Gastroesophageal sphincter (tissue), 4 donors: ENCODE data around the gene TEKT1. TPM values are rescaled to one million over a fixed set of nuclear protein-coding genes. Genes with fewer than 3 reads are reported as not detected.
A peak's percentile ranks its signal among the peaks of the same experiment; 100 is the strongest.

Source experiments
- ATAC-seq: fragments of 150-250 bp; one replicate; pipeline ENCODE4 v1.9.1; 2016; ENCODE audit warnings: mild to moderate bottlenecking, moderate library complexity
- H3K27ac ChIP-seq, 4 donors: fragments of 200-600 bp; sonication (generic) in 3 of 4; 1 replicate in 3 of 4; 2 replicates in 1 of 4; pipeline ENCODE4 v1.5.1; 2016 to 2019
- H3K27me3 ChIP-seq: fragments of 200-600 bp; sonication (generic); one replicate; pipeline ENCODE4 v1.5.1; 2019
- H3K36me3 ChIP-seq, 2 donors: fragments of 200-600 bp; sonication (generic); one replicate each; pipeline ENCODE4 v1.5.1; 2019; ENCODE audit warnings: control low read depth in 1 of 2
- H3K4me1 ChIP-seq, 3 donors: fragments of 200-600 bp; sonication (generic); 1 replicate in 2 of 3; 2 replicates in 1 of 3; pipeline ENCODE4 v1.5.1; 2016 to 2019; ENCODE audit warnings: control low read depth in 2 of 3
- H3K4me3 ChIP-seq, 2 donors: fragments of 200-600 bp; sonication (generic); one replicate each; pipeline ENCODE4 v1.5.1; 2019; ENCODE audit warnings: mild to moderate bottlenecking in 1 of 2, moderate library complexity in 1 of 2
- H3K9me3 ChIP-seq, 3 donors: fragments of 200-600 bp; sonication (generic); one replicate each; pipeline ENCODE4 v1.5.1; 2017 to 2019; ENCODE audit warnings: control low read depth in 2 of 3
- EP300 ChIP-seq: sonication (generic); formaldehyde crosslinking; IDR thresholded peaks from one replicate; pipeline ENCODE4 v1.6.1; 2017; ENCODE audit warnings: antibody characterized with exemption, mild to moderate bottlenecking
- POLR2A ChIP-seq, 2 donors: fragments of 450-650 bp; IDR thresholded peaks; one replicate each; pipeline ENCODE4 v1.6.1; 2017; ENCODE audit warnings: antibody characterized with exemption in 2 of 2, mild to moderate bottlenecking in 2 of 2, moderate library complexity in 1 of 2
- POLR2AphosphoS5 ChIP-seq: sonication (generic); formaldehyde crosslinking; IDR thresholded peaks from one replicate; pipeline ENCODE4 v1.6.1; 2017; ENCODE audit warnings: antibody characterized with exemption
- WGBS, 2 donors: methylation state at CpG; one replicate each; pipeline ENCODE4 v1.1.5; 2018; ENCODE audit warnings: low coverage in 1 of 2; 5-methylcytosine and 5-hydroxymethylcytosine counted together
- small RNA-seq, 4 donors: library from RNA; depleted of rRNA; stranded (forward); fragments of <200 nt; gene quantifications; one replicate each; pipeline ENCODE3, GENCODE V24; 2016
- total RNA-seq, 4 donors: library from RNA; depleted of rRNA; stranded (reverse); fragments of >200 nt; gene quantifications; one replicate each; pipeline ENCODE4 v1.1.0, GENCODE V29; 2016
- TF ChIP-seq, protein P1 (sequence below), 4 experiments: fragments of 200-600 bp in 2 of 4; fragments of 450-650 bp in 2 of 4; sonication (generic) in 1 of 4; IDR thresholded peaks; one replicate each; pipeline ENCODE4 v1.5.1; 2017 to 2019; ENCODE audit warnings: antibody characterized with exemption in 4 of 4, mild to moderate bottlenecking in 2 of 4, moderate library complexity in 2 of 4

TEKT1 gene
- total RNA-seq, 4 donors from 2014 or later: 0.27 TPM; not detected in 3

DNA sequence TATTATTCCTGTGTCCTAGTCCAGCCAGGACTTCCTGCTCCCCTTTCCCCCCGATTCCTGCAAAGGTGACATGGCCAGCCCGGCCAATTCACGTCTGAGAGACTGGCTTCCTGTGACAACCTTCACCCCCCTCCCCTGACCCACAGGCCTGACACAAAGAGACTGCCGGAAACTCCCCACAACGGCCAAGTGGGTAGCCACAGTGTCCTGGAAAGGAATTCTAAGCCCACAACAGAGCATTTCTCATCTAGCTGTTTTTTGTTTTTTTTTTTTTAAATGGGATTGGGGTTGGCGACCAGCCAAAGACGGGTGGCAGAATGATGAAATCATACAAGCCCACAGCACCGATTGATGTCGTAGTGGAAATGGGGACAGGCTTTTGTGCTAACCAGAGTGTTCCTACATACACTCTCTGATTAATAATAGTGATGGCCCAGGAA, 78.5 kb downstream of the TEKT1 start:
- 12% methylated on average over 8 of the region's 9 CpGs; no CpG with 5 or more reads in 1 of the 2 donors for WGBS, 2 donors
- no peaks in the 10 kb centered on the region for H3K9me3 ChIP-seq

DNA sequence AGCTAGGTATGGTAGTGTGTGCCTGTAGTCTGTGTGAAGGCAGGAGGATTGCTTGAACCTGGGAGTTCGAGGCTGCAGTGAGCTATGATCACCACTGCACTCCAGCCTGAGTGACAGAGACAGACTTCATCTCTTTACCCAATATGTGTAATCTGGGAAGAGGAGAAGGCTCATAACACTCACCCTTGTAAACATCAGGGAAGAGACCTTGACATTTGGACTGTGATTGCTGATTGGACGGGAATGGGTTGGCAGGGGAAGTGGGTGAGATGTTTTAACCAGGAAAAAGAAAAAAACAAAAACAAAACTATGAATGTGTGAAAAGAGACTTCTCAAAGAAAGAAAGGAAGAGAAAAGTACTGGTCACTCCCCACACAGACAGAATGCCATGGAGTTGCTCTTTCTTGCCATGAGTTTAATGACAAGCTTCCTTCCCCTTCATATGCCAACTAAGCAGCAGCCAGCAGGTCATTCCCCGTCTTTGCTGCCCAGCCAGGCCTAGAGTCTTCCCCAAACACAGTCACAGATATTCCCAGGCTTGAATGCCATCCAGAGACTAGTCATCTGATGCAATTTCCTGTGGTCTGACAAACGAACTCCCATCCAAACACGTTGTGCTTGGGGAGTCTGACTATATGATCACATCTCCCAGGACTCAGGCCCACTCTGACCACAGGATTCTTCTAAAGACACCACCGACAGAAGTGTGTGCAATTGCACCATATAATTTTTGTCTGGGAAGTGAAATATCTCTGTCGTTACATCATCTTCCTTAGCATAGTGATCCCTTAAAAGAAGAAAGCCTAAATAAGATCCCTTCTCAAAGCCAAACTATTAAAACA, 79.2 kb downstream of the TEKT1 start:
- no peaks in the 10 kb centered on the region for H3K27me3 ChIP-seq
- H3K9me3 ChIP-seq: no peaks in the 10 kb centered on the region
- TF ChIP-seq, protein P1, sequence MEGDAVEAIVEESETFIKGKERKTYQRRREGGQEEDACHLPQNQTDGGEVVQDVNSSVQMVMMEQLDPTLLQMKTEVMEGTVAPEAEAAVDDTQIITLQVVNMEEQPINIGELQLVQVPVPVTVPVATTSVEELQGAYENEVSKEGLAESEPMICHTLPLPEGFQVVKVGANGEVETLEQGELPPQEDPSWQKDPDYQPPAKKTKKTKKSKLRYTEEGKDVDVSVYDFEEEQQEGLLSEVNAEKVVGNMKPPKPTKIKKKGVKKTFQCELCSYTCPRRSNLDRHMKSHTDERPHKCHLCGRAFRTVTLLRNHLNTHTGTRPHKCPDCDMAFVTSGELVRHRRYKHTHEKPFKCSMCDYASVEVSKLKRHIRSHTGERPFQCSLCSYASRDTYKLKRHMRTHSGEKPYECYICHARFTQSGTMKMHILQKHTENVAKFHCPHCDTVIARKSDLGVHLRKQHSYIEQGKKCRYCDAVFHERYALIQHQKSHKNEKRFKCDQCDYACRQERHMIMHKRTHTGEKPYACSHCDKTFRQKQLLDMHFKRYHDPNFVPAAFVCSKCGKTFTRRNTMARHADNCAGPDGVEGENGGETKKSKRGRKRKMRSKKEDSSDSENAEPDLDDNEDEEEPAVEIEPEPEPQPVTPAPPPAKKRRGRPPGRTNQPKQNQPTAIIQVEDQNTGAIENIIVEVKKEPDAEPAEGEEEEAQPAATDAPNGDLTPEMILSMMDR (IDR thresholded peaks at IDR 0.05): no peak
- TF ChIP-seq POLR2AphosphoS5: peak; percentile 7
- peaks cover 0 to 50% (median 11%) of the 10 kb centered on the region in 3 donors for H3K4me1 ChIP-seq
- H3K27ac ChIP-seq: peak overlapping the region; percentile 39 to 78 (median 60)
- no peak overlapping the region for H3K4me3 ChIP-seq
- 34 to 45% methylated on average over 5 to 6 of the region's 7 CpGs for WGBS, 2 donors
- ATAC-seq: peak; percentile 79
- no peaks in the 10 kb centered on the region for H3K36me3 ChIP-seq

More for the DNA sequence above, 78.5 kb downstream of the TEKT1 start:
- no peaks in the 10 kb centered on the region for H3K36me3 ChIP-seq
- peak; percentile 76 for ATAC-seq
- TF ChIP-seq POLR2AphosphoS5 (peak; percentile 10), POLR2A (IDR thresholded peaks at IDR 0.05) (no peak)
- TF ChIP-seq, protein P1 (IDR thresholded peaks at IDR 0.05): no peak
- H3K27me3 ChIP-seq: no peaks in the 10 kb centered on the region
- H3K4me1 ChIP-seq: peaks cover 0 to 58% (median 11%) of the 10 kb centered on the region in 3 donors
- H3K4me3 ChIP-seq: no peak overlapping the region
- H3K27ac ChIP-seq: peak overlapping the region; percentile 39 to 78 (median 60)

DNA sequence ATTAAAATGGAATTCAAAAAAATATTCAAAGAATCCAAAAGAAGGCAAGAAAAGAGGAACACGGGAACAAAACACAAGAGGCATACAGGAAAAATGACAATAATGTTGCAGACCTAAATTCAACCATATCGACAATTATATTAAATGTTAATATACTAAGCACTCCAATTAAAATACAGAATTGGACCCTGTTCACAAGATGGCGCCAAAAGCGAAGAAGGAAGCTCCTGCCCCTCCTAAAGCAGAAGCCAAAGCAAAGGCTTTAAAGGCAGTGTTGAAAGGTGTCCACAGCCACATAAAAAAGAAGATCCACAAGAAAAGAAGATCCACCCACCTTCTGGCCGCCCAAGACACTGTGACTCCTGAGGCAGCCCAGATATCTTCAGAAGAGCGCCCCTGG, 82.0 kb downstream of the TEKT1 start:
- H3K9me3 ChIP-seq: no peaks in the 10 kb centered on the region
- H3K4me3 ChIP-seq: no peak overlapping the region
- TF ChIP-seq EP300 (no peak), POLR2A (IDR thresholded peaks at IDR 0.05) (no peak), POLR2AphosphoS5 (no peak)
- TF ChIP-seq, protein P1 (IDR thresholded peaks at IDR 0.05): no peak
- no peak overlapping the region for H3K27ac ChIP-seq
- no peaks in the 10 kb centered on the region for H3K36me3 ChIP-seq
- no peaks in the 10 kb centered on the region for H3K27me3 ChIP-seq
- H3K4me1 ChIP-seq: peaks cover 0 to 24% (median 11%) of the 10 kb centered on the region in 3 donors
- no peak for ATAC-seq
- 90 to 96% methylated on average over 5 to 6 of the region's 6 CpGs for WGBS, 2 donors

DNA sequence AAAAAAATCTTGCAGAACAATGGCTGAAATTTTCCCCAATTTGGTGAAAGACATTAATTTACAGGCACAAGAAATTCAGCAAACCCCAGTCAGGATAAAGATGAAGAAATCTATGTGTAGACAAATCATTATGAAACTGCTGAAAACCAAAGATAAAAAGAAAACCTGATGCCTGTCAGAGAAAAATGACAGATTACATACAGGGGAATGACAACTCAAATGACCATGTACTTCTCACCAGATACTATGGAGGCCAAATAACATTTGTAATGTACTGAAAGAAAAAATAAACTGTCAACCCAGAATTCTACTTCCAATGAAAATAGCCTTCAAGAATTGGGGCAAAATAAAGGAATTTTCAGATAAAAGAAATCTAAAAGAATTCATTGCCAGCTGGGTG, 82.9 kb downstream of the TEKT1 start:
- no peak for ATAC-seq
- Histone ChIP-seq H3K4me1 (peaks cover 0 to 20% (median 10%) of the 10 kb centered on the region in 3 donors), H3K36me3 (no peaks in the 10 kb centered on the region), H3K27me3 (peaks cover 2% of the 10 kb centered on the region), H3K27ac (no peak overlapping the region), H3K4me3 (no peak overlapping the region), H3K9me3 (no peaks in the 10 kb centered on the region)
- no peak for TF ChIP-seq EP300
- no peak for TF ChIP-seq POLR2A (IDR thresholded peaks at IDR 0.05)
- TF ChIP-seq, protein P1 (IDR thresholded peaks at IDR 0.05): no peak
- TF ChIP-seq POLR2AphosphoS5: no peak

Small RNA genes lying within 50 kb of the gene (small RNA-seq; reads per million reads assigned to genes)
- 0 reads per million in 4 donors for gene AC004706.2

Other genes with a start within 250 kb of the TEKT1 start
- 10 to 100 TPM; 33.9 to 58.8 (median 40.2) TPM for gene KIAA0753, start 191.0 kb downstream of the TEKT1 start, total RNA-seq
- 10 to 100 TPM; 41.2 to 85.8 (median 68.2) TPM for gene TXNDC17, start 190.7 kb downstream of the TEKT1 start, total RNA-seq
- gene MED31, start 180.1 kb downstream of the TEKT1 start, total RNA-seq: 10 to 100 TPM in 1 of 4 donors, 1 to 10 TPM in 3; 1.9 to 12.0 (median 7.8) TPM
- gene C17orf100, start 180.0 kb downstream of the TEKT1 start, total RNA-seq: 1 to 10 TPM in 2 of 4 donors, not detected in 2; 1.4 to 2.1 TPM
- gene SLC13A5, start 118.4 kb downstream of the TEKT1 start, total RNA-seq: under 1 TPM in 1 of 4 donors, not detected in 3; 0.39 TPM
- 10 to 100 TPM; 11.0 to 40.9 (median 19.1) TPM for gene XAF1, start 75.7 kb downstream of the TEKT1 start, total RNA-seq
- gene FBXO39, start 55.5 kb downstream of the TEKT1 start, total RNA-seq: 1 to 10 TPM in 1 of 4 donors, not detected in 3; 2.3 TPM
- gene ALOX12, start 164.3 kb upstream of the TEKT1 start, total RNA-seq: under 1 TPM in 2 of 4 donors, not detected in 2; 0.19 to 0.62 TPM
- gene RNASEK, start 180.9 kb upstream of the TEKT1 start, total RNA-seq: 100 to 1,000 TPM; 150 to 211 (median 170) TPM
- gene BCL6B, start 191.3 kb upstream of the TEKT1 start, total RNA-seq: 1 to 10 TPM in 3 of 4 donors, under 1 TPM in 1; 0.93 to 3.9 (median 3.3) TPM
- gene SLC16A13, start 204.3 kb upstream of the TEKT1 start, total RNA-seq: under 1 TPM in 3 of 4 donors, not detected in 1; 0.58 to 0.81 (median 0.72) TPM
- under 1 TPM in 3 of 4 donors, not detected in 1; 0.32 to 0.54 (median 0.39) TPM for gene SLC16A11, start 212.4 kb upstream of the TEKT1 start, total RNA-seq
- gene CLEC10A, start 248.5 kb upstream of the TEKT1 start, total RNA-seq: 10 to 100 TPM in 2 of 4 donors, 1 to 10 TPM in 2; 3.8 to 25.6 (median 11.3) TPM